MCF 10A (cell line): ENCODE results near the gene TMEM119. TPM values are rescaled to one million over a fixed set of nuclear protein-coding genes. Genes with fewer than 3 reads are reported as not detected.

Experiments used
- BruUV-seq: library from RNA; stranded (reverse); fragments of 400-500 nt; replicated peaks from 2 replicates; lab custom pipeline; 2021; lab: Mats Ljungman, UMichigan
- CTCF ChIA-PET: fragments of 300-600 bp; sonication (Branson Sonifier 250); formaldehyde crosslinking; extraction: SDS; loops from one replicate; lab custom pipeline; 2021; ENCODE audit warnings: antibody characterized with exemption, inconsistent platforms; lab: Yijun Ruan, JAX
- POLR2A ChIA-PET: fragments of 300-600, 350-650 bp; sonication (Branson Sonifier 250); formaldehyde crosslinking; extraction: SDS; loops from one replicate; lab custom pipeline; 2020; ENCODE audit warnings: antibody characterized with exemption, inconsistent platforms; lab: Yijun Ruan, JAX
- DNase-seq: peaks from one replicate; pipeline ENCODE4 v3.0.0-alpha.2; 2018; ENCODE audit not compliant: unreplicated experiment
- H3K27ac Mint-ChIP-seq: one replicate; pipeline ENCODE4 v1.8.0; 2022; ENCODE audit warnings: mild to moderate bottlenecking, low read depth, mixed read lengths; ENCODE audit not compliant: unreplicated experiment
- H3K27me3 Mint-ChIP-seq: one replicate; pipeline ENCODE4 v1.8.0; 2022; ENCODE audit warnings: mixed read lengths; ENCODE audit not compliant: insufficient read depth, unreplicated experiment
- H3K36me3 Mint-ChIP-seq: one replicate; pipeline ENCODE4 v1.8.0; 2022; ENCODE audit warnings: mild to moderate bottlenecking, moderate library complexity, mixed read lengths; ENCODE audit not compliant: insufficient read depth, unreplicated experiment
- H3K4me1 Mint-ChIP-seq: one replicate; pipeline ENCODE4 v1.8.0; 2022; ENCODE audit warnings: mixed read lengths; ENCODE audit not compliant: insufficient read depth, unreplicated experiment
- H3K4me3 Mint-ChIP-seq: one replicate; pipeline ENCODE4 v1.8.0; 2022; ENCODE audit warnings: mild to moderate bottlenecking, moderate library complexity, mixed read lengths; ENCODE audit not compliant: unreplicated experiment
- H3K9me3 Mint-ChIP-seq: one replicate; pipeline ENCODE4 v1.8.0; 2022; ENCODE audit warnings: mixed read lengths; ENCODE audit not compliant: unreplicated experiment
- intact Hi-C: fragments of 100-400 bp; cut with micrococcal nuclease; formaldehyde crosslinking; loops from 2 replicates; pipeline ENCODE4 v1.14.1; 2022
- total RNA-seq: library from RNA; stranded (reverse); gene quantifications from 2 replicates; pipeline ENCODE4 v1.2.3, GENCODE V29; 2022
- TF ChIP-seq, protein P1 (sequence below): fragments of 200-600 bp; IDR thresholded peaks from one replicate; pipeline ENCODE4 v1.8.0; 2022; ENCODE audit warnings: antibody characterized with exemption, mild to moderate bottlenecking; ENCODE audit not compliant: unreplicated experiment

Gene TMEM119
- total RNA-seq, 1 experiment from 2014 or later: not detected

DNA sequence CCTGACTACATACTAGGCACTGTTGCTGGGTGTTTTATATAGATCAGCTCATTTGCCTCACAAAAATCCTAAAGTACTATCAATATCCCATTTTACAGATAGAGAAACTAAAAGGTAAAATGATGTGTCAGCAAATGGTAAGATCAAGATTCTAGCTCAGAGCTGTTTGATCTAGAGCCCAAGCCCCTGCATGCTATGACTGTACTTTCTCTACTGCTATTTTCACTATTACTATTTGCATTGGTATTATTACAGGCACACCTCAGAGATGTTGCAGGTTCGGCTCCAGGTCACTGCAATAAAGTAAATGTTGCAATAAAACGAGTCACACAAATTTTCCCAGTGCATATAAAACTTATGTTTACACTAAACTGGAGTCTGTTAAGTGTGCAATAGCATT, 24.6 kb downstream of the TMEM119 start:
- TF ChIP-seq, protein P1, sequence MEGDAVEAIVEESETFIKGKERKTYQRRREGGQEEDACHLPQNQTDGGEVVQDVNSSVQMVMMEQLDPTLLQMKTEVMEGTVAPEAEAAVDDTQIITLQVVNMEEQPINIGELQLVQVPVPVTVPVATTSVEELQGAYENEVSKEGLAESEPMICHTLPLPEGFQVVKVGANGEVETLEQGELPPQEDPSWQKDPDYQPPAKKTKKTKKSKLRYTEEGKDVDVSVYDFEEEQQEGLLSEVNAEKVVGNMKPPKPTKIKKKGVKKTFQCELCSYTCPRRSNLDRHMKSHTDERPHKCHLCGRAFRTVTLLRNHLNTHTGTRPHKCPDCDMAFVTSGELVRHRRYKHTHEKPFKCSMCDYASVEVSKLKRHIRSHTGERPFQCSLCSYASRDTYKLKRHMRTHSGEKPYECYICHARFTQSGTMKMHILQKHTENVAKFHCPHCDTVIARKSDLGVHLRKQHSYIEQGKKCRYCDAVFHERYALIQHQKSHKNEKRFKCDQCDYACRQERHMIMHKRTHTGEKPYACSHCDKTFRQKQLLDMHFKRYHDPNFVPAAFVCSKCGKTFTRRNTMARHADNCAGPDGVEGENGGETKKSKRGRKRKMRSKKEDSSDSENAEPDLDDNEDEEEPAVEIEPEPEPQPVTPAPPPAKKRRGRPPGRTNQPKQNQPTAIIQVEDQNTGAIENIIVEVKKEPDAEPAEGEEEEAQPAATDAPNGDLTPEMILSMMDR: no peak
- Mint-ChIP-seq H3K27me3 (peaks cover 14% of the 10 kb centered on the region), H3K4me3 (no peak overlapping the region), H3K4me1 (no peaks in the 10 kb centered on the region), H3K36me3 (peaks cover 18% of the 10 kb centered on the region), H3K27ac (no peak overlapping the region), H3K9me3 (no peaks in the 10 kb centered on the region)
- no TSS peak for BruUV-seq
- ChIA-PET POLR2A (interaction anchor here (1.1 kb wide), 1 partner anchor 9 kb away, joined by 3 read pairs; no protein-coding TSS in a partner anchor), CTCF (interaction anchor here (0.5 to 14.4 kb wide), 4 partner anchors 11 to 230 kb away, joined by 3 to 274 read pairs (median 3); no protein-coding TSS in a partner anchor)
- no peak for DNase-seq
- intact Hi-C loops: no loop called here

GRCh38 chr12:108572166-108572790, 25.6 kb downstream of the TMEM119 start:
- intact Hi-C loops: no loop called here
- ChIA-PET CTCF (interaction anchor here (0.5 to 14.4 kb wide), 5 partner anchors 10 to 406 kb away, joined by 3 to 274 read pairs (median 3); no protein-coding TSS in a partner anchor), POLR2A (no interaction called here)
- H3K4me3 Mint-ChIP-seq: no peak overlapping the region
- no TSS peak for BruUV-seq
- H3K4me1 Mint-ChIP-seq: no peaks in the 10 kb centered on the region
- H3K27me3 Mint-ChIP-seq: peaks cover 14% of the 10 kb centered on the region
- DNase-seq: no peak
- H3K36me3 Mint-ChIP-seq: peaks cover 28% of the 10 kb centered on the region
- no peaks in the 10 kb centered on the region for H3K9me3 Mint-ChIP-seq
- no peak overlapping the region for H3K27ac Mint-ChIP-seq
- TF ChIP-seq, protein P1: no peak

DNA sequence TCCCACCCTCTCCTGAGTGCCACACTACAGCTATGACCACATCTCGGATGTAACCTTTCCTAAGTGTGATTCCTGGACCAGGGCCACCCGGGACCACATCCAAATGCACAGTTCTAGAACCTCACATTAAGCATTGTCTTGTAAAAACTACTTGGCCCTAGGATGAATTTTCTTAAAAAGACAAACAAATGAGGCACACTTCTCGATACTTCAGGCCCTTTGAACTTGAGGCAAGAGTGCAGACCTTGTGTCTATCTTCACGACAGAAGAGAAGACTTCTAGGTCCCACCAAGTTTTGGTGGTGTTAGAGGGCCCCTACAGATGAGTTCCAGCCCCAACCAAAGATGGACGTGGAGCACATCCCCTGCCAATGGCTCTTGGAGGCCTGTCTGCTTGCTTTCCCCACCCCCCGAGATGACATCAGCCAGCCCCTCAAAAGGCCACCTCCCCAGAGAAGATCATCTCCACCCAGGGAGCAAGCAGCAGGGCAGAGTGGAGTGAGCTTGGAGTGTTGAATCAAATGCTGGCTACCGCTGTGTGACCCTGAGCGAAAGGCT, 26.2 kb downstream of the TMEM119 start:
- ChIA-PET CTCF (interaction anchor here (0.6 to 14.4 kb wide), 6 partner anchors 10 to 1226 kb away, joined by 3 to 274 read pairs (median 3); no protein-coding TSS in a partner anchor), POLR2A (interaction anchor here (0.5 to 1.2 kb wide), 2 partner anchors 24 to 230 kb away, joined by 3 read pairs; no protein-coding TSS in a partner anchor)
- intact Hi-C loops: no loop called here
- H3K36me3 Mint-ChIP-seq: peaks cover 34% of the 10 kb centered on the region
- H3K9me3 Mint-ChIP-seq: no peaks in the 10 kb centered on the region
- BruUV-seq: no TSS peak
- no peaks in the 10 kb centered on the region for H3K4me1 Mint-ChIP-seq
- no peak for DNase-seq
- TF ChIP-seq, protein P1: no peak
- no peak overlapping the region for H3K27ac Mint-ChIP-seq
- peaks cover 14% of the 10 kb centered on the region for H3K27me3 Mint-ChIP-seq
- H3K4me3 Mint-ChIP-seq: no peak overlapping the region
